Esophagus muscularis mucosa (tissue), 3 donors: ENCODE results near the gene VWA3B.

Source experiments
- CTCF ChIP-seq, 3 experiments: fragments of 200-600 bp in 2 of 3; fragments of 450-650 bp in 1 of 3; sonication (generic) in 2 of 3; IDR thresholded peaks; one replicate each; pipeline ENCODE4 v1.5.1; 2017 to 2019; ENCODE audit warnings: antibody characterized with exemption in 3 of 3, mild to moderate bottlenecking in 2 of 3, moderate library complexity in 1 of 3
- POLR2A ChIP-seq: fragments of 450-650 bp; IDR thresholded peaks from one replicate; pipeline ENCODE4 v1.6.1; 2017; ENCODE audit warnings: antibody characterized with exemption, moderate library complexity, mild to moderate bottlenecking, low read depth
- POLR2AphosphoS5 ChIP-seq, 2 donors: sonication (generic); formaldehyde crosslinking; IDR thresholded peaks; one replicate each; pipeline ENCODE4 v1.6.1; 2017; ENCODE audit warnings: antibody characterized with exemption in 2 of 2

DNA sequence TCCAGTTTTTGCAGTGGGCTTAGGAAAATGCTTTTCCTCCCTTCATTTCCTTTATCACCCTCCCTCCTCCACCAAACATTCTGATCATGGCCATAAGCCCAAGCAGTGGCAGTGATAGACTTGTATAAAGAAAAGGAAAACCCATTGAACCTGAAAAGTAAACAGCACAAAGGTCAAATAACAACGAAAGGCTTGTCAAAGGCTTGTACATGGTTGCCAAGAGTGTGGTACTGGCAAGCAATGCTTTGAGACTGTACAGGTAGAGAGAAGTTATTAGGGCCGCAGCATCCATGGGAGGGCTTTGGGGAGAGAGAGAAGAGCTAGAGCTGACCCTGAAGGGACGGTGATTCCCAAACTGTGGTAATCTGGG lies 2.1 kb upstream of the VWA3B start:
- no peak for TF ChIP-seq CTCF (IDR thresholded peaks at IDR 0.05)
- TF ChIP-seq POLR2AphosphoS5 (IDR thresholded peaks at IDR 0.05), result no peak
- no peak for TF ChIP-seq POLR2A
